RKO (cell line): ENCODE results near the gene LY6G6C.

Experiments
- DNase-seq: peaks from one replicate; pipeline ENCODE4 v3.0.0-alpha.2; 2016; ENCODE audit warnings: low spot score

Gene LY6G6C

DNA sequence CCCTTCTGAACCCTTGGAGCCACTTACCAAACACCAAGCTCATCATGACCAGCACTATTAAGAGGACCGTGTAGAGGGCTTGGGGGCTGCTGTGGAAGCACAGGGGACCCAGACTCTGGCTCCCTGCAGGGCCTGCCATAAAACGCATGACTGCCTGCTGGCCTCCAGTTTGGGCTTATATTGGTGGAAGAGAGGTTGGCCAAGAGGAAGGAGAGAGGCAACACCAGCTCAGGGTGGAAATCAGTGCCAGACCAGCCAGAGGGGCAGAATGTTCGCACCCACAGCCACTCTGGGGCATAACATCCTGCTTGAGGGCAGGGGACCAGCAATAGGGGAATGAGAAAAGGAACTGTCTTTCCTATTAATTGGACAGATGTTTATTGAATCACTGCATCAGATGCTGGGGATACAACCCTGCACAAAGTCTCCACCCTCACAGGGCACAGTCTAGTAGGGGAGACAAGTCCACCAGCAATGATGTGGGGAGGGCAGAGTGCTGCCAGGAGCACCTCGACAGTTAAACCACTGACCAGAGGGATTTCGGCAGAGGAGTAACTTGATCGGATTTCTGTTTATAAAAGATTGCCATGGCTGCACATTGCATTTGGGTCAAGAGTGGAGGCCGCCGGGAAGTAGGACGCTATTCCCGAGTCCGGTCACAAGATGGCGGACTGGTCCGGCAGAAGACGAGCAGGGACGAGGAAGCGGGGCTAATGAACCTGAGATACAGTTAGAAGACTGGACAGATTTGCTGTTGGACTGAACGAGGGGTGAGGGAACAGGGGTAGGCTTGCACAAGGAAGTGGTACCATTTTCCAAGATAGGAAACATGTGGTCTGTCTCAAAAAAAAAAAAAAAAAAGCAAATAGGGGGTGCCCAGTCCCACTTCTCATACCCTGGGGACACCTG is 41.1 kb downstream of the LY6G6C start, which contains the start of gene LY6G5C:
Gene LY6G5C (minus strand): TSS at position 842 of the 909 bp plus-strand sequence. CDS start 694 bp downstream, at position 148.
- peak; percentile 94 for DNase-seq

DNA sequence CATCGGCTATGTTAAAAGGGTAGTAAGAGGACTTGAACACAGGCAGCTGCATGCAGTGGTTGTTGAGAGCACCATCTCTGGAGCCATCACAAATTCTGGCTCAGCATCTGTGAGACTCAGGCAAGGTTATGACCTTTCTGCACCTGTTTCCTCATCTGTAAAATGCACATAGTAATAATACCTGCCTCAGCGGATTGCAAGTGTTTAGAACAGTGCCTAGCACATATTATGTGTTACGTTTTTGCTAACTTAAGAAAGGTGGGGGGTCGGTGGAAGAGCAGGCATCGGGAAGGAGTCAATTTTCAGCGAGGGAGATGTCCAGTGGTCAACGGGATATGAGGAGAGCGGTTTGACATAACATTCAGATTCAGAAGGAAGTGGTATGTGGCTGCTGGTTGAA is 43.6 kb downstream of the LY6G6C start:
- DNase-seq = no peak

DNA sequence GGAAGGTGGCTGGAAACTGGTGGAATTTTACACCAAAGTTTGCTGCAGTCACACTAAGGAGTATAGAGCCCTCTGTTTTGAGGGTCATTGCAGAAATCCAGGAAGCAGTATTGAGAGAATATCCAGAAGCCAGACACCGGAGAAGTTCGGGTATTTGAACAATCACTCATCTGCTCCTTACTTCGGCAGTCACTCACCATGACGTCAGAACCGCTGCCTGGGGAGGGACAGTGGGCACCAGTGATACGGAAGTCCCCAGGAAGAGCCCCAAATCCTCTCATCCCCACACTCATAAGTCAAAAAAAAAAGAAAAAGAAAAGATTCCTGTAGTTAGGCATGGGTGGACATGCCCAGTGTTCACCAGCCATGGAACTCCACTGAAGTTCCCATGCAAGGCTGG is 44.6 kb downstream of the LY6G6C start:
- DNase-seq = no peak

DNA sequence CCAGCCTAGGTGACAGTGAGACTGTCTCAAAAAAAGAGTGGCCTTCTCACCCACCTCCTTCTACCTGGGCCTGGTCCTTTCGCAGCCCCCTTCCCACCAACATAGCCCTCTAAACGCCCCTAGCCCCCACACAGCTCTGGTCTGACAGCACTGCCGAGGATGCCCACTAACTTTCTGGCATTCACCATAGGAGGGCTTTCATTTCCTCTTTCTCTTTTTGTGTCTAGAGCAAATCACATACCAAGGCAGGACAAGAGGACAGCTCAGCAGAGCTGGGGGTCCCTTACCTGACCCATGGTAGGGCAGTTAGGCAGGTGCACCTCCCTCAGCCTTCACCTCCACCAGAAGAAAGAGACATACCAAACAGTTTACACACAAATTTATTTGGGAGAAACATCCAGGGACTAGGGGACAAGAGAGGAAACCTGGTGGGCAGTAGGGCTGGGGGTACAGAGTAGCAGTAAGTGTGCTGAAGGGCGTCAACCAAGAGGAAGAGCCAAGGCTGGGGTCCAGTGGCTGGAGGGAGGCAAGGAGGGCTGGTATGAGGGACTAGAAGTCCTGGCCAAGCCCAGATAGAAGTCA is 45.1 kb downstream of the LY6G6C start:
- DNase-seq = no peak

DNA sequence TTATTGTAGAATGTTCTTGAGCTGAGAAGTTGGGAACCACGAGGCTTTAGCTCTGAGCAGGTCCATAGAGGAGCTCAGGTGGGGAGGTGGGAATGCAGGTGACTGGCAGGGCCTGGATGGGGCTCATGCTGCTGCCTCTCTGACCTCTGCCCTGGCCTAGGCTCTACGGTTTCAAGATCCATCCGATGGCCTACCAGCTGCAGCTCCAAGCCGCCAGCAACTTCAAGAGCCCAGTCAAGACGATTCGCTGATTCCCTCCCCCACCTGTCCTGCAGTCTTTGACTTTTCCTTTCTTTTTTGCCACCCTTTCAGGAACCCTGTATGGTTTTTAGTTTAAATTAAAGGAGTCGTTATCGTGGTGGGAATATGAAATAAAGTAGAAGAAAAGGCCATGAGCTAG is 51.9 kb downstream of the LY6G6C start, which contains the start of gene LY6G5B:
Gene LY6G5B (plus strand): TSS at position 301 of the 400 bp plus-strand sequence. CDS start 975 bp downstream, outside the sequence.
- DNase-seq = no peak
